HCEC 1CT (cell line): Measurements from ENCODE around the gene VIPAS39.

Source experiments
- DNase-seq: peaks from one replicate; pipeline ENCODE4 v3.0.0-alpha.2; 2017

Gene VIPAS39

DNA sequence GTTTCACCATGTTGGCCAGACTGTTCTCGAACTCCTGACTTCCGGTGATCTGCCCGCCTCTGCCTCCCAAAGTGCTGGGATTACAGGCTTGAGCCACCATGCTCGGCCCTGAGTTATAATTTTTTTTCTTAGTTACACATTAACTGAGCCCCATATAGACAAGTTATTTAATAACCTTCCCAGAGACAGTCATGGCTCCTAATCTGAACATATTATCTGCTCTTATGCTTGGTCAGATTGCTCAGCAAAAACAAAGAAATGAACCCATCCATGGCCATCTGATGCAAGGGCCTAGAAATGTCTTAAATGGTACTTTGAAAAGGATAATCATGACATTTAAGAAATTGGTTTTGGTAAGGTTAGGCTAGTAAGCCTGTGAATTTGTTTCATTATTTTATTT, 67.2 kb downstream of the VIPAS39 start:
- no peak for DNase-seq

DNA sequence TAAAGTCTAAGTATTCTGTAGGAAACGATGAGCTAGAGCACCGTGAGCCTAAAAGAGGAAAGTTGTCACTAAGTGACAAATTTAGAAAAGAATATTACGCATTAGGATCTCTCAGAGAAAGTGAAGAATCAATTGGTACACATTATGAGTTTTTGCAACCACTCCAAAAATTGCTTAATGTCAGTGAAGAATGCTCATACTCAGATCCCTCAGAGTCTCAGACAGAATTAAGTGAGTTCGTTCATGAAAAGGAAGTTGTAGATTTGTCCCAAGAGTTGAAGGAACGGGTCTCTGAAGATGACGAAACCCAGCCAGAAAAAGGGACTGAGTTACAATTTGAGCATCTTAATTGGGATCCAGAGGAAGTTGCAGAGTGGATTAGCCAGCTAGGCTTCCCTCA, 78.7 kb downstream of the VIPAS39 start:
- DNase-seq: no peak

GRCh38 chr14:77377502-77377844, 79.9 kb downstream of the VIPAS39 start:
- no peak for DNase-seq

GRCh38 chr14:77376771-77377501, 80.5 kb downstream of the VIPAS39 start, which contains the start of the genes SAMD15 and TMED8:
TSS of gene SAMD15 (plus strand) at chr14:77377379. CDS start at chr14:77377419, 40 bp downstream.
TSS of gene TMED8 (minus strand) at chr14:77377094. CDS start at chr14:77377053, 41 bp downstream.
- peak; percentile 81 for DNase-seq
